Head of caudate nucleus (tissue), 42 donors: ENCODE data around the gene GRAMD1C.
A peak's percentile ranks its signal among the peaks of the same experiment; 100 is the strongest.

Source experiments
- DNase-seq, 42 donors: peaks; one replicate each; pipeline versions ENCODE4 v3.0.0 to v3.0.0-alpha.2; 2020 to 2021; ENCODE audit warnings: mixed read lengths in 7 of 42
- intact Hi-C: fragments of 100-400 bp; cut with DNase I; formaldehyde crosslinking; loops from one replicate; pipeline ENCODE4 v1.15.0; 2022

Gene GRAMD1C

DNA sequence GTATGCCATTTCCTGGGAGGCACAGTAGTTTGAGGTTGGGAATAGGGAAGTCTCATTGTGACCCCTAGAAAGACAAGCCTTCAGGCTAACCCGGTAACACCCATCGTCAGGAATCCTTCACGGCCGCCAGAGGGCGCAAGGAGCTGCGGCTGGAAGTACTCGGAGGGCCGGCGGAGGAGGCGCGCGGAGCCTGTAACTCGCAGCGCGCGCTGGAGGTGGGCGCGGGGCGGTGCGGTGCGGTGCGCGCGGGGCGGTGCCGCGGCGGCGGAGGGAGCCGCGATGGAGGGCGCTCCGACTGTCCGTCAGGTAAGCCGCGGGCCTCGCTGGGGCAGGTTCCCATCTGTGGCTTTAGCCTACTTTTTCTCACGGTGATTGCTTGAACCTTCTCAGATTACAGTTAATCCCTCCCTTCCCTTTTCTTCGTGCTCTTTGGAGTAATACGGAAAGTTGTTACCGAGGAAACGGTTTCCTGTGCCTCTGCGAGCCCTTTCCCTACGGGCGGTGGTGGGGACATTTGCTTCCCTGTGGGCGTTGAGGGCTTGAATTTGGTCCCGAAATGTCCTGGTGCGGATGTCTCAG is at the start of gene GRAMD1C:
GRAMD1C (plus strand) TSS at position 158 of the 579 bp plus-strand sequence; CDS start at position 280, 122 bp downstream.
- intact Hi-C loops = no loop called here
- DNase-seq = peak; percentile 78 to 95 (median 90)

- intact Hi-C loops = no loop called here
- no peak for DNase-seq
Observed at GRCh38 chr3:113791381-113791780, 47.2 kb upstream of the GRAMD1C start.

GRCh38 chr3:113794526-113794925 is 44.1 kb upstream of the GRAMD1C start:
- intact Hi-C loops = no loop called here
- no peak for DNase-seq

GRCh38 chr3:113795693-113796092 is 42.9 kb upstream of the GRAMD1C start:
- intact Hi-C loops = no loop called here
- no peak for DNase-seq

GRCh38 chr3:113802795-113803455 is 35.7 kb upstream of the GRAMD1C start:
- DNase-seq = no peak
- intact Hi-C loops = no loop called here

DNA sequence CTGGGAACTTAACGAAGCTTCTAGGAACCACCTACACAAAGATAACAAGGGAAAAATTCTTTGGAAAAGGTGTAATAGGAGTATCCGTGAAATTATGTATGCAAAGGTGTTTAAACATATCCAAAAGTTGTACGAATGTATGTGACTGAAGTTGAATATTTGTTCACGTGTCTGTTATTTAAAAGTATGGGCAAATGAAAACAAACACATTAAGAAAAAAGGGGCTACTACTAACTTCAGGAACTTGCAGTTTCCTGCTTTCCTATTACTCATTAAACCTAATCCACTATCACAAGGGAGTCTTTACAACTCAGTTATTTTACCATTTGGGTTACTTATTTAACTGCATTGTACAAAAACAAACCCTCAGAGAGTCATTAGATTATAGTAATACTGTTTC is 33.9 kb upstream of the GRAMD1C start:
- DNase-seq = no peak
- intact Hi-C loops = no loop called here

DNA sequence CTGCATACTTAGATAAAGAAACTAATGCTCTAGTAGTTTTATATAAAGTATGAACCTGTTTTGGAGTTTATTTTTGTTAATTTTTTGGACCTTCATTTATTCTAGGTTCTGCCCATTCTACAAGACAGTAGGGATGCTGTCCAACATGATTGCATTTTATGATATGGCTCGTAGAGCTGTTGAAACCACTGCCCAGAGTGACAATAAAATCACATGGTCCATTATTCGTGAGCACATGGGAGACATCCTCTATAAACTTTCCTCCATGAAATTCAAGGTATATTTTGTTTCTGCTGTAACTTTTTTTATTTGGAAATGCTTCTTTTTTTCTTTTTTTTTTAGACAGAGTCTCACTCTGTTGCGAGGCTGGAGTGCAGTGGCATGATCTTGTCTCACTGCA is 33.3 kb upstream of the GRAMD1C start:
- DNase-seq = no peak
- intact Hi-C loops = no loop called here

GRCh38 chr3:113812854-113813253 is 25.7 kb upstream of the GRAMD1C start:
- intact Hi-C loops = no loop called here

GRCh38 chr3:113819866-113820265 is 18.7 kb upstream of the GRAMD1C start:
- intact Hi-C loops = no loop called here

More at GRCh38 chr3:113812854-113813253, 25.7 kb upstream of the GRAMD1C start:
- no peak for DNase-seq

DNA sequence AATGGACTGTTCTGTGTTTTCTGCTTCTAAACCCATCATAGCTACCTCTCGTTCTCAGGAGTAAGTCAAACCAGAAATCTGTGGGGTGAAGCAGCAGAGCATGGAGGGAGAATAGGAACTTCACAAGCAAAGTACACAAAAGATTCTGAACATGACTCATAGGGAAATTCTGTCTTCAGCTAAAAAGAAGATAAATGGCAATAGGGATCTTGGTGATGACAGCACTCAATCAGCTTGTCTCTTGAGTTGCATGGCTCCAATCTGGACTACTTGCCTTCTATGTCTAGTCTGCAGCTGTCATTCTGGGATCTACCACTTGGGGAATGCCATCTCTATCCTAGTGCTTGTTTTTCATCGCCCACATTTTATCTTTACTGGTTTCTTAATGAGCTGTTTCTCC is 13.5 kb upstream of the GRAMD1C start:
- no peak for DNase-seq
- intact Hi-C loops = no loop called here

More at GRCh38 chr3:113819866-113820265, 18.7 kb upstream of the GRAMD1C start:
- no peak for DNase-seq

GRCh38 chr3:113828600-113828999 is 10.0 kb upstream of the GRAMD1C start:
- intact Hi-C loops = no loop called here
- no peak for DNase-seq

DNA sequence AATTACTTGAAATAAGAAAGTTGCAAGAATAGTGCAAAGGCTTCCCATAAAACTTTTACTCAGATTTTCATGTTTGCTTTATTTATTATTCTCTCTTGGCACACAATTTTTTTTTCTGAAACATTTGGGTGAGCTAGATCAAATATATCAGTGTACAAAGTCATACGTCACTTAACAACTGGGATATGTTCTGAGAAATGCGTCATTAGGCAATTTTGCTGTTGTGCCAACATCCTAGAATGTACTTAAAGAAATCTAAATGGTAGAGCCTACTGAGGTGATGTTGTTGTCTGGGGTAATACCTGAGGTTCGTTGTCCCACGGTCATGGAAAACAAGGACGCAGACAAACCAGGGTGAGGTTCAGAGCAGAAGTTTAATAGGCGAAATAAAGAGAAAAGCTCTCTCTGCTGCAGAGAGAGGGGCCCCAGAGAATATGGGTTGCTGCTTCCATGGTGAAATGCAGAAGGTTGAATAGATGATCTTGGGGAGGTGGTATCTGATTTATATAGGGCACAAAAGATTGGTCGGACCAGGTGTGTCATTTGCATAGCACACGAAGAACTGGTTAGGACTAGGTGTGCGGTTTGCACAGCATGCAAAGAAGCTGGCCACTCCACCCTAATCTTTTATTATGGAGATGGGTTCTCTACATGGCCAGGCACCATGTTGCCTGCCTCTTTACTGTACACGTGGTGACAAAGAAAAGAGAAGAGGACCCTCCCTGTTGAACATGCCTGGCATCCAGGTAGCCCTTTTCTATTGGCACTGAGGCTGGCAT is 8.8 kb upstream of the GRAMD1C start:
- intact Hi-C loops = no loop called here
- no peak for DNase-seq

DNA sequence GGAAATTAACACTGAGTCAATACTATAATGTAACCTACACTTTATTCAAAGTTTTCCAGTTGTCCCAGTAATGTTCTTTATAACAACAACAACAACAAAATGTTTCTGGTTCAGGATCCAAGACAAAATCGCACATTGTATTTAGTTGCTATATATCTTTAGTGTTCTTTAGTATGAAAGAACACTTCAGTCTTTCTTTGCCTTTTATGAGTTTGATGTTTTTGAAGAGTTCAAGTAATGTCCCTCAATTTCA is 7.6 kb upstream of the GRAMD1C start:
- intact Hi-C loops = no loop called here
- DNase-seq = no peak

GRCh38 chr3:113832477-113833164 is 6.0 kb upstream of the GRAMD1C start:
- DNase-seq = no peak
- intact Hi-C loops = no loop called here

- no peak for DNase-seq
- intact Hi-C loops = no loop called here
Observed at GRCh38 chr3:113834983-113835382, 3.6 kb upstream of the GRAMD1C start.

DNA sequence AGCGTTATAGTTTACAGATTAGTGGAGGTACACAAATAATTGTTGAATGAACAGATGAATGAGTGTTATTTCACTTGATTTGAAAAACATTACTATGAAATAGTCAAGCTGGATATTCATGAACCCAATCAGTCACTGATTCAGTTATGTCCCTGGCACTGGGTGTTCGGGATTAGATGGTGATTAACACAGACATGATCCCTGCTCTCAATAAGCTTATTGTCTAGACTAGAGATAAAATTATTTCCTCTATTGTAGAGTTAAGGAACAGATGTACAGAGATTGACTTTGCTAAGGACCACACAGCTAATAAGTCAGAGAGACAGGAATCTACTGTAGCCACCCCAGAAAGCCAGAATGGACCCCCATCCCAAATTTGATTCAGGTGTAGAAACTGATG is 963 bp downstream of the GRAMD1C start:
- intact Hi-C loops = no loop called here

DNA sequence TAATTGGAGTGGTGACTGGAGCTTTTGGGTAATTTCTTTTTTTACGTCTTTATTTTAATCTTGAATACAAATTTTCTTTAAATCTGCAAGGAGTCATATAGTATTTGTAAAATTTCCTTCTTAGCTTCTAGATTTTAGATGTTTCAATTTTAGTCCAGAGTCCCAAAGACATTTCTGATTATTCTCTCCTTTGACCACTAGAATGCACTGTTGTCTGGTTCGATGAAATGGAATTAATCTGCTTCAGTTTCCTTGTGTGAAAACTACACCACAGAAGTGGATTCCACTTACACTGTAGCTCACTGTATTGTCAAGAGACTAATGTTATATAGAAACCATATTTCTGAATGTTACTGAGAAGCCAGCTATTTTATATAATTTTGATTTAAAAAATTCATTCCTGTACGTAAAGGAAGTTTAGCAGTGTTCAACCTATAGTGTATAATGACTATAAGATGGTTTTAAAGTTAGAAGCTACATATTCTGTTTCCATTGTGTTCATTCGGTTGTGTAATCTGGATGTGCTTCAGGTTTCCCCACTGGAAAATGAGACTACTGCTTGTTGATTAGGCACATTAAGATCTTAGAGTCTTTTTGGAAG is 6.1 kb downstream of the GRAMD1C start:
- DNase-seq = peak in 1 of 42 donors; percentile 22
- intact Hi-C loops = no loop called here

More for the DNA sequence above, 963 bp downstream of the GRAMD1C start:
- no peak for DNase-seq

DNA sequence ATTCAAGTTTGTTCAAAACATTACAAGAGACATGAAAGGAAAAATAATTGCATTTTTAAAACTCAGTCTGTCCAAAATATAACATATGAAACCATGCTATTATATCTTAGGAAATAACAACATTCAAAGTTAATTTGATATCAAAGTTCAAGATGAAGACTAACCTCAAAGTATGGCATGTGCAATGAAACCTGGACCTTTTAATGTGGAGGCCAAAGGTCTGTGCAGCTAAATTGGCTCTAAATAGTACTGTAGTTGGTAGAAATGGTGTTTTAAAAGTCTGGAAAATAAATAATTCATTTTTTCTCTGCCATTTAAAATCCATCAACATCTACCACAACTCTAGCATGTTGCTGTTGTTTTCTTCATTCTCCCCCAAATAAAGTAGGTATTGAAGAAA is 8.7 kb downstream of the GRAMD1C start:
- intact Hi-C loops = no loop called here

GRCh38 chr3:113847664-113848461 is 9.3 kb downstream of the GRAMD1C start:
- DNase-seq = no peak
- intact Hi-C loops = no loop called here

More for the DNA sequence above, 8.7 kb downstream of the GRAMD1C start:
- no peak for DNase-seq
